Loucy (cell line): Measurements from ENCODE around the gene JAGN1.

ENCODE experiments used
- EZH2phosphoT487 ChIP-seq: fragments of 200-600 bp; IDR thresholded peaks from 2 replicates; pipeline ENCODE4 v1.6.1; 2018; ENCODE audit warnings: antibody characterized with exemption, mild to moderate bottlenecking, moderate library complexity, borderline replicate concordance
- TF ChIP-seq, protein P1 (sequence below): fragments of 200-600 bp; sonication (generic); conservative IDR thresholded peaks from 2 replicates; pipeline ENCODE4 v1.5.1; 2014; ENCODE audit warnings: mild to moderate bottlenecking, antibody characterized with exemption, low read length

DNA sequence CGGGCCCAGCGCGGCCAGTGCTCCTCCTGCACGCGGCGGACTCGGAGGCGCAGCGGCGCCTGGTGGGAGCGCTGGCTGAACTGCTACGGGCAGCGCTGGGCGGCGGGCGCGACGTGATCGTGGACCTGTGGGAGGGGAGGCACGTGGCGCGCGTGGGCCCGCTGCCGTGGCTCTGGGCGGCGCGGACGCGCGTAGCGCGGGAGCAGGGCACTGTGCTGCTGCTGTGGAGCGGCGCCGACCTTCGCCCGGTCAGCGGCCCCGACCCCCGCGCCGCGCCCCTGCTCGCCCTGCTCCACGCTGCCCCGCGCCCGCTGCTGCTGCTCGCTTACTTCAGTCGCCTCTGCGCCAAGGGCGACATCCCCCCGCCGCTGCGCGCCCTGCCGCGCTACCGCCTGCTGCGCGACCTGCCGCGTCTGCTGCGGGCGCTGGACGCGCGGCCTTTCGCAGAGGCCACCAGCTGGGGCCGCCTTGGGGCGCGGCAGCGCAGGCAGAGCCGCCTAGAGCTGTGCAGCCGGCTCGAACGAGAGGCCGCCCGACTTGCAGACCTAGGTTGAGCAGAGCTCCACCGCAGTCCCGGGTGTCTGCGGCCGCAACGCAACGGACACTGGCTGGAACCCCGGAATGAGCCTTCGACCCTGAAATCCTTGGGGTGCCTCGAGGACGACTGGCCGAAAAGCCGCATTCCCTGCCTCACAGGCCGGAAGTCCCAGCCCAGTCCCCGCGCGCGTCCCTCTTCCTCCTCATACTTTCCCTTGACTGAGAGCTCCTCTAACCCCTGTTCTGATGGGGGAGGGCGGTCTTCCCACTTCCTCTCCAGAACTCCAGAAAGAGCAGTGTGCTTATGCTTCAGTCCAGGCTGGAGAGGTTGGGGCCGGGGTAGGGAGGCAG lies 25.1 kb downstream of the JAGN1 start:
- TF ChIP-seq, protein P1, sequence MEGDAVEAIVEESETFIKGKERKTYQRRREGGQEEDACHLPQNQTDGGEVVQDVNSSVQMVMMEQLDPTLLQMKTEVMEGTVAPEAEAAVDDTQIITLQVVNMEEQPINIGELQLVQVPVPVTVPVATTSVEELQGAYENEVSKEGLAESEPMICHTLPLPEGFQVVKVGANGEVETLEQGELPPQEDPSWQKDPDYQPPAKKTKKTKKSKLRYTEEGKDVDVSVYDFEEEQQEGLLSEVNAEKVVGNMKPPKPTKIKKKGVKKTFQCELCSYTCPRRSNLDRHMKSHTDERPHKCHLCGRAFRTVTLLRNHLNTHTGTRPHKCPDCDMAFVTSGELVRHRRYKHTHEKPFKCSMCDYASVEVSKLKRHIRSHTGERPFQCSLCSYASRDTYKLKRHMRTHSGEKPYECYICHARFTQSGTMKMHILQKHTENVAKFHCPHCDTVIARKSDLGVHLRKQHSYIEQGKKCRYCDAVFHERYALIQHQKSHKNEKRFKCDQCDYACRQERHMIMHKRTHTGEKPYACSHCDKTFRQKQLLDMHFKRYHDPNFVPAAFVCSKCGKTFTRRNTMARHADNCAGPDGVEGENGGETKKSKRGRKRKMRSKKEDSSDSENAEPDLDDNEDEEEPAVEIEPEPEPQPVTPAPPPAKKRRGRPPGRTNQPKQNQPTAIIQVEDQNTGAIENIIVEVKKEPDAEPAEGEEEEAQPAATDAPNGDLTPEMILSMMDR = no peak
- no peak for TF ChIP-seq EZH2phosphoT487
